Measurements from ENCODE around the gene TNMD.

TNMD gene

GRCh38 chrX:100645106-100645505 is 60.4 kb downstream of the TNMD start:
- no peak for DNase-seq

DNA sequence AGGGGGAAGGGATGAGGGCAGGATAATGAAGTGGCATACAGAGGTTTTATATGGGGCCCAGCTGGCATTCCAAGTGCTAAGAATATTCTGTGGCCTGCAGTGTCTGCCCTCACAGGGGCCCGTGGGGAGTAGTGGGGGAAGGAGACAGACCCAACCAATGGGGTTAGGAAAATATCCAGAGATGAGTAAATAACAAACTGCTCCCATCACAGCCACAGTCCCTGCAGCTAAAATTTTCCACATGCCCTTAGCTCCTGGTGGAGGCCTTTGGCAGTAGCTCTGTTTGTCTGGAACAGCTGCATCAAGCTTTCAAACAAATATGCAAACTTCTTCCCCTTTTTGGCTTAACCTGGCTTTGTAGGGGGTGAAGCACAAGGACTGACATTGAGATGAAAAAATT is 62.4 kb downstream of the TNMD start:
- DNase-seq: no peak

- DNase-seq: no peak
Observed at GRCh38 chrX:100647739-100648138, 63.0 kb downstream of the TNMD start.

- DNase-seq: no peak
Observed at GRCh38 chrX:100648458-100649417, 64.0 kb downstream of the TNMD start.

Measured in NCI-H1436 treated with DMSO at 0.1 percent for 48 hours (cell line).